GM23338 (cell line): ENCODE data around the gene COBL. TPM values are rescaled to one million over a fixed set of nuclear protein-coding genes. Genes with fewer than 3 reads are reported as not detected.

Experiments used
- ATAC-seq: fragments of 200-7000 bp; cut with Tn5 transposase; 3 replicates; pipeline ENCODE4 v1.9.1; 2020
- DNase-seq: peaks from one replicate; pipeline ENCODE4 v3.0.0-alpha.2; 2015; ENCODE audit warnings: low spot score
- H2AFZ ChIP-seq: fragments of 200-600 bp; sonication (generic); 2 replicates; pipeline ENCODE4 v1.8.0; 2016; ENCODE audit warnings: antibody characterized with exemption, mild to moderate bottlenecking, moderate library complexity
- H3F3A ChIP-seq: fragments of 200-600 bp; sonication (generic); replicated peaks from 2 replicates; pipeline ENCODE4 v1.8.0; 2017; ENCODE audit warnings: antibody characterized with exemption, mixed run types, low read depth
- H3K27ac ChIP-seq: fragments of 200-600 bp; sonication (generic); 2 replicates; pipeline ENCODE4 v1.6.1; 2016; ENCODE audit warnings: low read depth
- H3K27me3 ChIP-seq: fragments of 200-600 bp; sonication (generic); 2 replicates; pipeline ENCODE4 v1.8.0; 2016; ENCODE audit warnings: mild to moderate bottlenecking, mixed run types, moderate library complexity; ENCODE audit not compliant: insufficient read depth
- H3K36me3 ChIP-seq: fragments of 200-600 bp; sonication (generic); 2 replicates; pipeline ENCODE4 v1.8.0; 2016; ENCODE audit warnings: mild to moderate bottlenecking; ENCODE audit not compliant: insufficient read depth
- H3K4me1 ChIP-seq: fragments of 200-600 bp; sonication (generic); 2 replicates; pipeline ENCODE4 v1.8.0; 2016; ENCODE audit warnings: mild to moderate bottlenecking, moderate library complexity; ENCODE audit not compliant: insufficient read depth
- H3K4me2 ChIP-seq: fragments of 200-600 bp; sonication (generic); 2 replicates; pipeline ENCODE4 v1.7.1; 2017; ENCODE audit warnings: mixed run types
- H3K4me3 ChIP-seq: fragments of 200-600 bp; sonication (generic); 2 replicates; pipeline ENCODE4 v1.6.1; 2016; ENCODE audit warnings: mixed run types
- H3K79me2 ChIP-seq: fragments of 200-600 bp; sonication (generic); replicated peaks from 2 replicates; pipeline ENCODE4 v1.8.0; 2017; ENCODE audit warnings: mild to moderate bottlenecking; ENCODE audit not compliant: insufficient read depth
- H3K9me2 ChIP-seq: fragments of 200-600 bp; sonication (generic); 2 replicates; pipeline ENCODE4 v1.8.0; 2017; ENCODE audit not compliant: insufficient read depth
- H4K20me1 ChIP-seq: fragments of 200-600 bp; sonication (generic); replicated peaks from 2 replicates; pipeline ENCODE4 v1.8.0; 2017; ENCODE audit warnings: mild to moderate bottlenecking; ENCODE audit not compliant: insufficient read depth
- H3K27ac Mint-ChIP-seq: 2 replicates; pipeline ENCODE4 v1.8.0; 2020; ENCODE audit warnings: inconsistent platforms, mild to moderate bottlenecking, moderate library complexity, mixed read lengths
- H3K27me3 Mint-ChIP-seq: 3 replicates; pipeline ENCODE4 v1.8.0; 2022; ENCODE audit warnings: low read depth, mild to moderate bottlenecking, moderate library complexity, mixed read lengths, inconsistent platforms; ENCODE audit not compliant: insufficient read depth, poor library complexity
- H3K36me3 Mint-ChIP-seq: 3 replicates; pipeline ENCODE4 v1.8.0; 2021; ENCODE audit warnings: low read depth, mild to moderate bottlenecking, inconsistent platforms, moderate library complexity, mixed read lengths
- H3K4me1 Mint-ChIP-seq: 3 replicates; pipeline ENCODE4 v1.8.0; 2020; ENCODE audit warnings: mild to moderate bottlenecking, inconsistent platforms, mixed read lengths
- H3K4me3 Mint-ChIP-seq: 3 replicates; pipeline ENCODE4 v1.8.0; 2021; ENCODE audit warnings: moderate library complexity, mild to moderate bottlenecking, inconsistent platforms, mixed read lengths
- H3K9me3 Mint-ChIP-seq: 3 replicates; pipeline ENCODE4 v1.8.0; 2020; ENCODE audit warnings: moderate library complexity, mild to moderate bottlenecking, inconsistent platforms, mixed read lengths
- CREB1 ChIP-seq: fragments of 250-450 bp; sonication (Bioruptor Pico); IDR thresholded peaks from 2 replicates; pipeline ENCODE4 v1.5.0; 2020; ENCODE audit warnings: low read depth, mild to moderate bottlenecking, moderate library complexity
- ETS1 ChIP-seq: IDR thresholded peaks from 2 replicates; pipeline ENCODE4 v1.6.1; 2016; ENCODE audit warnings: antibody characterized with exemption
- EZH2 ChIP-seq: fragments of 200-600 bp; sonication (generic); IDR thresholded peaks from one replicate; pipeline ENCODE4 v1.8.0; 2017; ENCODE audit warnings: antibody characterized with exemption, mild to moderate bottlenecking, low read depth; ENCODE audit not compliant: unreplicated experiment
- EZH2phosphoT487 ChIP-seq: fragments of 200-600 bp; sonication (generic); IDR thresholded peaks from one replicate; pipeline ENCODE4 v1.8.1; 2018; ENCODE audit warnings: antibody characterized with exemption; ENCODE audit not compliant: unreplicated experiment
- JUNB ChIP-seq: IDR thresholded peaks from one replicate; pipeline ENCODE4 v1.6.1; 2016; ENCODE audit warnings: antibody characterized with exemption; ENCODE audit not compliant: unreplicated experiment
- NANOG ChIP-seq: IDR thresholded peaks from 2 replicates; pipeline ENCODE4 v1.6.1; 2016; ENCODE audit warnings: antibody characterized with exemption, borderline replicate concordance
- POLR2AphosphoS5 ChIP-seq: IDR thresholded peaks from 2 replicates; pipeline ENCODE4 v1.6.1; 2016; ENCODE audit warnings: antibody characterized with exemption, low read depth
- STAT1 ChIP-seq: IDR thresholded peaks from one replicate; pipeline ENCODE4 v1.6.1; 2016; ENCODE audit warnings: antibody characterized with exemption; ENCODE audit not compliant: unreplicated experiment
- ZNF114 ChIP-seq: fragments of 250-450 bp; sonication (Bioruptor Pico); IDR thresholded peaks from 2 replicates; pipeline ENCODE4 v1.5.0; 2020; ENCODE audit warnings: mild to moderate bottlenecking, moderate library complexity
- ZNF331 ChIP-seq: fragments of 250-450 bp; sonication (Bioruptor Pico); IDR thresholded peaks from 2 replicates; pipeline ENCODE4 v1.5.0; 2020; ENCODE audit warnings: low read depth, mild to moderate bottlenecking, moderate library complexity
- polyA plus RNA-seq: library from polyadenylated mRNA; unstranded; fragments of >200 nt; fragmentation: Nextera tagmentation; extraction: Ambion mirVana; gene quantifications from 2 replicates; pipeline ENCODE4 v1.2.1, GENCODE V29; 2016
- total RNA-seq: library from RNA; depleted of rRNA; stranded (reverse); fragments of >200 nt; shearing (Covaris generic); gene quantifications from 2 replicates; pipeline ENCODE4 v1.2.3, GENCODE V29; 2014
- TF ChIP-seq, protein P1 (sequence below): fragments of 250-450 bp; sonication (Bioruptor Pico); IDR thresholded peaks from 2 replicates; pipeline ENCODE4 v1.5.0; 2020; ENCODE audit warnings: mild to moderate bottlenecking, moderate library complexity
- TF ChIP-seq, protein P2 (sequence below): IDR thresholded peaks from one replicate; pipeline ENCODE4 v1.6.1; 2018; ENCODE audit warnings: antibody characterized with exemption; ENCODE audit not compliant: unreplicated experiment
- TF ChIP-seq, protein P3 (sequence below), 2 experiments: fragments of 200-600 bp in 1 of 2; sonication (generic) in 1 of 2; conservative IDR thresholded peaks; 2 replicates each; pipeline versions ENCODE4 v1.5.1 to v1.6.1; 2016 to 2017; ENCODE audit warnings: antibody characterized with exemption in 2 of 2, low read depth in 2 of 2, mild to moderate bottlenecking in 2 of 2, moderate library complexity in 1 of 2

COBL gene
- total and polyA plus RNA-seq, 2 experiments from 2014 or later, result 18.3 to 51.9 TPM

DNA sequence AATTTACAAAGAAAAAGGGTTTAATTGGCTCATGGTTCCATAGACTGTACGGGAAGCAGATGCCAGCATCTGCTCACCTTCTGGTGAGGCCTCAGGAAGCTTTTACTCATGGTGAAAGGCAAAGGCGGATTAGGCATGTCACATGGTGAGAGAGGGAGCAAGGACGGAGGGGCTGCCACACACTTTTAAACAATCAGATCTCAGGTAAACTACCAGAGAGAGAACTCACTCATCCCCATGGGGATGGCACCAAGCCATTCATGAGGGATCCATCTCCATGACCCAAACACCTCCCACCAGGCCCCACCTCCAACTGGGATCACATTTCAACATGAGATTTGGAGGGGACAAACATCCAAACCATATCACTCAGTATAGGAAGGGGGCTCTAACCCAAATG lies 183.9 kb downstream of the COBL start:
- Histone ChIP-seq H3K9me2 (0 out of 2 replicates have a peak, but pooled peaks cover 5% of the 10 kb centered on the region), H3K4me1 (no peaks in the 10 kb centered on the region), H3K27me3 (no peaks in the 10 kb centered on the region), H3K4me3 (no peak overlapping the region), H3K27ac (no peak overlapping the region), H4K20me1 (no peaks in the 10 kb centered on the region; the same call in none of the 2 replicates), H3K4me2 (no peak overlapping the region), H3K79me2 (no peaks in the 10 kb centered on the region), H3F3A (no peaks in the 10 kb centered on the region), H3K36me3 (peaks cover 7% of the 10 kb centered on the region; the same call in 1 of the 2 replicates), H2AFZ (no peak overlapping the region)
- H3K27ac Mint-ChIP-seq, result no peak overlapping the region
- peaks cover 12% of the 10 kb centered on the region for H3K9me3 Mint-ChIP-seq
- H3K36me3 Mint-ChIP-seq, result peaks cover 39% of the 10 kb centered on the region
- ATAC-seq (no peak), DNase-seq (no peak)
- peaks cover 17% of the 10 kb centered on the region for H3K4me1 Mint-ChIP-seq
- peaks cover 7% of the 10 kb centered on the region for H3K27me3 Mint-ChIP-seq
- no peak for TF ChIP-seq STAT1
- TF ChIP-seq JUNB, result no peak
- TF ChIP-seq ZNF331 (CRISPR knock-in tag), result no peak
- no peak for TF ChIP-seq POLR2AphosphoS5
- TF ChIP-seq, protein P1, sequence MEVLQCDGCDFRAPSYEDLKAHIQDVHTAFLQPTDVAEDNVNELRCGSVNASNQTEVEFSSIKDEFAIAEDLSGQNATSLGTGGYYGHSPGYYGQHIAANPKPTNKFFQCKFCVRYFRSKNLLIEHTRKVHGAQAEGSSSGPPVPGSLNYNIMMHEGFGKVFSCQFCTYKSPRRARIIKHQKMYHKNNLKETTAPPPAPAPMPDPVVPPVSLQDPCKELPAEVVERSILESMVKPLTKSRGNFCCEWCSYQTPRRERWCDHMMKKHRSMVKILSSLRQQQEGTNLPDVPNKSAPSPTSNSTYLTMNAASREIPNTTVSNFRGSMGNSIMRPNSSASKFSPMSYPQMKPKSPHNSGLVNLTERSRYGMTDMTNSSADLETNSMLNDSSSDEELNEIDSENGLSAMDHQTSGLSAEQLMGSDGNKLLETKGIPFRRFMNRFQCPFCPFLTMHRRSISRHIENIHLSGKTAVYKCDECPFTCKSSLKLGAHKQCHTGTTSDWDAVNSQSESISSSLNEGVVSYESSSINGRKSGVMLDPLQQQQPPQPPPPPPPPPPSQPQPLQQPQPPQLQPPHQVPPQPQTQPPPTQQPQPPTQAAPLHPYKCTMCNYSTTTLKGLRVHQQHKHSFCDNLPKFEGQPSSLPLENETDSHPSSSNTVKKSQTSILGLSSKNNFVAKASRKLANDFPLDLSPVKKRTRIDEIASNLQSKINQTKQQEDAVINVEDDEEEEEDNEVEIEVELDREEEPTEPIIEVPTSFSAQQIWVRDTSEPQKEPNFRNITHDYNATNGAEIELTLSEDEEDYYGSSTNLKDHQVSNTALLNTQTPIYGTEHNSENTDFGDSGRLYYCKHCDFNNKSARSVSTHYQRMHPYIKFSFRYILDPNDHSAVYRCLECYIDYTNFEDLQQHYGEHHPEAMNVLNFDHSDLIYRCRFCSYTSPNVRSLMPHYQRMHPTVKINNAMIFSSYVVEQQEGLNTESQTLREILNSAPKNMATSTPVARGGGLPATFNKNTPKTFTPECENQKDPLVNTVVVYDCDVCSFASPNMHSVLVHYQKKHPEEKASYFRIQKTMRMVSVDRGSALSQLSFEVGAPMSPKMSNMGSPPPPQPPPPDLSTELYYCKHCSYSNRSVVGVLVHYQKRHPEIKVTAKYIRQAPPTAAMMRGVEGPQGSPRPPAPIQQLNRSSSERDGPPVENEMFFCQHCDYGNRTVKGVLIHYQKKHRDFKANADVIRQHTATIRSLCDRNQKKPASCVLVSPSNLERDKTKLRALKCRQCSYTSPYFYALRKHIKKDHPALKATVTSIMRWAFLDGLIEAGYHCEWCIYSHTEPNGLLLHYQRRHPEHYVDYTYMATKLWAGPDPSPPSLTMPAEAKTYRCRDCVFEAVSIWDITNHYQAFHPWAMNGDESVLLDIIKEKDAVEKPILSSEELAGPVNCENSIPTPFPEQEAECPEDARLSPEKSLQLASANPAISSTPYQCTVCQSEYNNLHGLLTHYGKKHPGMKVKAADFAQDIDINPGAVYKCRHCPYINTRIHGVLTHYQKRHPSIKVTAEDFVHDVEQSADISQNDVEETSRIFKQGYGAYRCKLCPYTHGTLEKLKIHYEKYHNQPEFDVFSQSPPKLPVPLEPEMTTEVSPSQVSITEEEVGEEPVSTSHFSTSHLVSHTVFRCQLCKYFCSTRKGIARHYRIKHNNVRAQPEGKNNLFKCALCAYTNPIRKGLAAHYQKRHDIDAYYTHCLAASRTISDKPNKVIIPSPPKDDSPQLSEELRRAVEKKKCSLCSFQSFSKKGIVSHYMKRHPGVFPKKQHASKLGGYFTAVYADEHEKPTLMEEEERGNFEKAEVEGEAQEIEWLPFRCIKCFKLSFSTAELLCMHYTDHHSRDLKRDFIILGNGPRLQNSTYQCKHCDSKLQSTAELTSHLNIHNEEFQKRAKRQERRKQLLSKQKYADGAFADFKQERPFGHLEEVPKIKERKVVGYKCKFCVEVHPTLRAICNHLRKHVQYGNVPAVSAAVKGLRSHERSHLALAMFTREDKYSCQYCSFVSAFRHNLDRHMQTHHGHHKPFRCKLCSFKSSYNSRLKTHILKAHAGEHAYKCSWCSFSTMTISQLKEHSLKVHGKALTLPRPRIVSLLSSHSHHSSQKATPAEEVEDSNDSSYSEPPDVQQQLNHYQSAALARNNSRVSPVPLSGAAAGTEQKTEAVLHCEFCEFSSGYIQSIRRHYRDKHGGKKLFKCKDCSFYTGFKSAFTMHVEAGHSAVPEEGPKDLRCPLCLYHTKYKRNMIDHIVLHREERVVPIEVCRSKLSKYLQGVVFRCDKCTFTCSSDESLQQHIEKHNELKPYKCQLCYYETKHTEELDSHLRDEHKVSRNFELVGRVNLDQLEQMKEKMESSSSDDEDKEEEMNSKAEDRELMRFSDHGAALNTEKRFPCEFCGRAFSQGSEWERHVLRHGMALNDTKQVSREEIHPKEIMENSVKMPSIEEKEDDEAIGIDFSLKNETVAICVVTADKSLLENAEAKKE (CRISPR knock-in tag), result no peak
- no peak for TF ChIP-seq CREB1
- TF ChIP-seq NANOG, result no peak
- TF ChIP-seq, protein P2, sequence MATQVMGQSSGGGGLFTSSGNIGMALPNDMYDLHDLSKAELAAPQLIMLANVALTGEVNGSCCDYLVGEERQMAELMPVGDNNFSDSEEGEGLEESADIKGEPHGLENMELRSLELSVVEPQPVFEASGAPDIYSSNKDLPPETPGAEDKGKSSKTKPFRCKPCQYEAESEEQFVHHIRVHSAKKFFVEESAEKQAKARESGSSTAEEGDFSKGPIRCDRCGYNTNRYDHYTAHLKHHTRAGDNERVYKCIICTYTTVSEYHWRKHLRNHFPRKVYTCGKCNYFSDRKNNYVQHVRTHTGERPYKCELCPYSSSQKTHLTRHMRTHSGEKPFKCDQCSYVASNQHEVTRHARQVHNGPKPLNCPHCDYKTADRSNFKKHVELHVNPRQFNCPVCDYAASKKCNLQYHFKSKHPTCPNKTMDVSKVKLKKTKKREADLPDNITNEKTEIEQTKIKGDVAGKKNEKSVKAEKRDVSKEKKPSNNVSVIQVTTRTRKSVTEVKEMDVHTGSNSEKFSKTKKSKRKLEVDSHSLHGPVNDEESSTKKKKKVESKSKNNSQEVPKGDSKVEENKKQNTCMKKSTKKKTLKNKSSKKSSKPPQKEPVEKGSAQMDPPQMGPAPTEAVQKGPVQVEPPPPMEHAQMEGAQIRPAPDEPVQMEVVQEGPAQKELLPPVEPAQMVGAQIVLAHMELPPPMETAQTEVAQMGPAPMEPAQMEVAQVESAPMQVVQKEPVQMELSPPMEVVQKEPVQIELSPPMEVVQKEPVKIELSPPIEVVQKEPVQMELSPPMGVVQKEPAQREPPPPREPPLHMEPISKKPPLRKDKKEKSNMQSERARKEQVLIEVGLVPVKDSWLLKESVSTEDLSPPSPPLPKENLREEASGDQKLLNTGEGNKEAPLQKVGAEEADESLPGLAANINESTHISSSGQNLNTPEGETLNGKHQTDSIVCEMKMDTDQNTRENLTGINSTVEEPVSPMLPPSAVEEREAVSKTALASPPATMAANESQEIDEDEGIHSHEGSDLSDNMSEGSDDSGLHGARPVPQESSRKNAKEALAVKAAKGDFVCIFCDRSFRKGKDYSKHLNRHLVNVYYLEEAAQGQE, result no peak
- TF ChIP-seq, protein P3, sequence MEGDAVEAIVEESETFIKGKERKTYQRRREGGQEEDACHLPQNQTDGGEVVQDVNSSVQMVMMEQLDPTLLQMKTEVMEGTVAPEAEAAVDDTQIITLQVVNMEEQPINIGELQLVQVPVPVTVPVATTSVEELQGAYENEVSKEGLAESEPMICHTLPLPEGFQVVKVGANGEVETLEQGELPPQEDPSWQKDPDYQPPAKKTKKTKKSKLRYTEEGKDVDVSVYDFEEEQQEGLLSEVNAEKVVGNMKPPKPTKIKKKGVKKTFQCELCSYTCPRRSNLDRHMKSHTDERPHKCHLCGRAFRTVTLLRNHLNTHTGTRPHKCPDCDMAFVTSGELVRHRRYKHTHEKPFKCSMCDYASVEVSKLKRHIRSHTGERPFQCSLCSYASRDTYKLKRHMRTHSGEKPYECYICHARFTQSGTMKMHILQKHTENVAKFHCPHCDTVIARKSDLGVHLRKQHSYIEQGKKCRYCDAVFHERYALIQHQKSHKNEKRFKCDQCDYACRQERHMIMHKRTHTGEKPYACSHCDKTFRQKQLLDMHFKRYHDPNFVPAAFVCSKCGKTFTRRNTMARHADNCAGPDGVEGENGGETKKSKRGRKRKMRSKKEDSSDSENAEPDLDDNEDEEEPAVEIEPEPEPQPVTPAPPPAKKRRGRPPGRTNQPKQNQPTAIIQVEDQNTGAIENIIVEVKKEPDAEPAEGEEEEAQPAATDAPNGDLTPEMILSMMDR (conservative IDR thresholded peaks at IDR 0.05; ENCODE audit: low read depth in 2 of 2), result no peak
- TF ChIP-seq ZNF114 (CRISPR knock-in tag), result no peak
- no peak for TF ChIP-seq EZH2
- no peak for TF ChIP-seq EZH2phosphoT487
- no peak for TF ChIP-seq ETS1
- no peak overlapping the region for H3K4me3 Mint-ChIP-seq
